Measurements from ENCODE around the gene B3GNT9. TPM values are rescaled to one million over a fixed set of nuclear protein-coding genes. Genes with fewer than 3 reads are reported as not detected.

B3GNT9 gene
- total RNA-seq, 1 donor from 2014 or later: 5.1 TPM

DNA sequence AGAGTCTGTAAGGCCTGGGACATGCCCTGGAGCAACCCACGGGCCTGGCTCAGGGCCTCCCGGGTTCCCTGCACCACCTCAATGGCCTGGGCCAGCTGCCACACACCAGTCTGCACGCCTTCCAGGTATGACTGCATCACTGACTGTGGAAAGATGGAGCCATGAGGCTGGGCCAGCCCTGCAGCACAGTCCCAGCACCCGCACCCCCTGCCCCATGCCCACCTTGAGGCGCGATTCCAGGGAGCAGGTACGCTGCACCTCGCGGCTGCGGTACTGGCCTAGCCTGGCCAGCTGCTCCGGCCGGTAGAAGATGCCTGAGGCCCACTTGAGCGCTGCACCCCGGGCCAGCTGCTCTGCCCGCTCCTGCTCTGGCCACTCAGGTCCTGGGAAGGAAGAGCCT is 38.0 kb upstream of the B3GNT9 start:
- Mint-ChIP-seq H3K27me3 (ENCODE audit: low read depth) (peaks cover 26% of the 10 kb centered on the region), H3K4me3 (no peak overlapping the region), H3K27ac (ENCODE audit: unreplicated experiment) (no peak overlapping the region), H3K4me1 (peaks cover 27% of the 10 kb centered on the region), H3K9me3 (no peaks in the 10 kb centered on the region), H3K36me3 (ENCODE audit: low read depth) (no peaks in the 10 kb centered on the region)
- no peak for TF ChIP-seq CTCF (conservative IDR thresholded peaks at IDR 0.05)
- DNase-seq (ENCODE audit: low read depth, low spot score): no peak

DNA sequence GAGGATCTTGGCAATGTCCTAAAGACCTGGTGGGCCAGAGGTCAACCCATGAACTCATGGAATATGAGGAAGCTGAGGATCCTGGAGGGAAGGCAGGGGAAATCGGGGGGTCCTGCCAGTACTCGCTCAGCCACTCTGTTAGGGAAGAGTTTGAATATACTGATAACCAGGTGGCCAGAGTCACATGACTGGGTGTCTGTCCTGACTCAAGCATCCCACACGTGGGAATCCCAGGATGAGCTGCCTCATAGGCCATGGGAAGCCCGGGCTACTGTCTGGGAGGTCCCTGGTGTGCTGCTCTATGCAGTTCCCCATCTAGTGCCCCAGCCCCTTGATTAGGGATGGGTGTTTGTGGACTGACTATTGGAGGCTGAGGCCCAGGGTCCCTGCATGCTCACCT is 37.5 kb upstream of the B3GNT9 start:
- Mint-ChIP-seq H3K4me3 (peak overlapping the region; percentile 72), H3K27me3 (ENCODE audit: low read depth) (peaks cover 26% of the 10 kb centered on the region), H3K36me3 (ENCODE audit: low read depth) (no peaks in the 10 kb centered on the region), H3K4me1 (peaks cover 22% of the 10 kb centered on the region), H3K27ac (ENCODE audit: unreplicated experiment) (no peak overlapping the region), H3K9me3 (no peaks in the 10 kb centered on the region)
- DNase-seq (ENCODE audit: low read depth, low spot score): no peak
- TF ChIP-seq CTCF (conservative IDR thresholded peaks at IDR 0.05): no peak

DNA sequence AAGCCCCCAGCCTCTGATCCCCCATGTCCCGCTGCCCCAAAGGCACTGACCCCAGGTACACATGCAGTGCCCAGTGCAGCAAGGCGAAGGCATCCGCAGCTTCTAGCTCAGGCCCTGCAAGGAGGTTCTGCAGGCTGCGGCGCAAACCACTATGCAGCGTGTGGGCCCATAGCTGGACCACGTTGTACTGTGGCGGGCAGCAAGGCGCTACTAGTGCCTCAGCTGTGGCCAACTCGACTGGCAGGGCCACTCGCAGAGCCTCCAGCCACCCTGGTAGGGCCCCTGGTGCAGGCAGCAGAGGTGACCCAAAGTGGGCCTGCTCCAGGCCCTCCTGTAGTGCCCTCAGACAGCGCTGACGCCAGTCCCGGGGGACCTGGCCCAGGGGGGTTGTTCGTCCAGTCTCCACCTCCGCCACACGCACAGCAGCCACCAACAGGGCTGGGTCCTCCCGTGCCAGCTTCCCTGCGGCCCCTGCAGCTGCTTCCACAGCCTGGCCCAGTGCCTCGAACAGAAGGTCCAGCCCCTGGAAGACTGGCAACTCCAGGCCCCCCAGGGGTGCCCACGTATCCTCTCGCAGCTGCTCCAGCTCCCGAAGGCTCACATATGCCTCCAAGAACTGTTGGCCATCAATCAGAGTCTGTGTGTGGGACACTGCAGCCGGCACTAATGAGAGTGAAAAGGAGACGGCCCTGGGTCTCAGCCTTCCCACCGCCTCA is 36.5 kb upstream of the B3GNT9 start:
- peak overlapping the region; percentile 27 for H3K4me3 Mint-ChIP-seq
- no peaks in the 10 kb centered on the region for H3K9me3 Mint-ChIP-seq
- peaks cover 26% of the 10 kb centered on the region for H3K27me3 Mint-ChIP-seq (ENCODE audit: low read depth)
- no peak overlapping the region for H3K27ac Mint-ChIP-seq (ENCODE audit: unreplicated experiment)
- no peak for DNase-seq (ENCODE audit: low read depth, low spot score)
- no peaks in the 10 kb centered on the region for H3K36me3 Mint-ChIP-seq (ENCODE audit: low read depth)
- TF ChIP-seq CTCF (conservative IDR thresholded peaks at IDR 0.05): no peak
- H3K4me1 Mint-ChIP-seq: peaks cover 15% of the 10 kb centered on the region

DNA sequence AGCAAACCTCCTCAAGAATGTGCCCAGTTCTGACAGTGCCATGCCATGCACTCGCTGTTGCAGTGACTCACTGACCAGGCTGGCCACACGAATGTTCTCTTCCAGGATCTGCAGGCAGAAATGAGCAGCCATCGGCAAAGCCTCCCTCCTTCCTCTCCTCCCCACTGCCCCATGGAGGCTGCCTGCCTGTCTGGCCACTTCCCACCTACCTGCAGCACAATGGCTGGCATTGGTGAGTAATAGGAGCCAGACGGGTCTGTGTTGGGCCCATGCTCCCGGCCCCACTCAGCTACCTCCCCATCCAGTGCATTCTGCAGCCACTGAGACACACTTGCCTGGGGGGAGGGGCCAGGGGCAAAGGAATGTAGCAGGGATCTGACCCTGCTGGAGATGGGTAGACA is 35.8 kb upstream of the B3GNT9 start:
- Mint-ChIP-seq H3K9me3 (no peaks in the 10 kb centered on the region), H3K4me3 (no peak overlapping the region), H3K36me3 (ENCODE audit: low read depth) (no peaks in the 10 kb centered on the region), H3K27ac (ENCODE audit: unreplicated experiment) (no peak overlapping the region), H3K4me1 (peaks cover 10% of the 10 kb centered on the region), H3K27me3 (ENCODE audit: low read depth) (peaks cover 26% of the 10 kb centered on the region)
- no peak for DNase-seq (ENCODE audit: low read depth, low spot score)
- TF ChIP-seq CTCF (conservative IDR thresholded peaks at IDR 0.05): no peak

DNA sequence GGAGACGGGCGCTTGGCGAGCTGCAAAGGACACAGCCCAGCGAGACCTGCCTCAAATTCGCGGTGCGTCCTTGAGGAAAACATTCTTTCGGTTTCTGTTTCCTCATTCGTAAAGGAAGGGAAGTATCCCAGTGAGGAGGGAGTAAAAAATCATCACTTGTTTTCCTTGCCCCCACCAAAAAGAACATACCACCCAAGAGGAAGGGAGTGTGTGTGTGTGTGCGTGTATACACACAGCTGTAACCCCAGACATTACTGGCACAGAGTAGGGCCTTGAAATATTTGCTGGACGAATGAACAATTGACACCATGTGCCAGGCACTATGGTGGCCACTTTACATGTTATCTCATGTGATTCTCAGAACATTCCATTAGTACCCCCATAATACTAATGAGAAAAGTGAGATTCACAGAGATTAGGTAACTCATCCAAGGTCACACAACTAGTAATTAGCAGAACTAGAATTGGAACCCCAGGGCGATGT is 34.9 kb upstream of the B3GNT9 start:
- H3K27me3 Mint-ChIP-seq (ENCODE audit: low read depth): peaks cover 26% of the 10 kb centered on the region
- H3K27ac Mint-ChIP-seq (ENCODE audit: unreplicated experiment): no peak overlapping the region
- H3K36me3 Mint-ChIP-seq (ENCODE audit: low read depth): no peaks in the 10 kb centered on the region
- H3K9me3 Mint-ChIP-seq: no peaks in the 10 kb centered on the region
- DNase-seq (ENCODE audit: low read depth, low spot score): no peak
- H3K4me3 Mint-ChIP-seq: peak overlapping the region; percentile 97
- peaks cover 7% of the 10 kb centered on the region for H3K4me1 Mint-ChIP-seq
- TF ChIP-seq CTCF (conservative IDR thresholded peaks at IDR 0.05): peak; percentile 6

All from neural crest cell (in vitro differentiated cells).